Measurements from ENCODE around the gene RNASE8. TPM values are rescaled to one million over a fixed set of nuclear protein-coding genes. Genes with fewer than 3 reads are reported as not detected.
"Not testable (repeated sequence)": the region's sequence is repeated elsewhere in the genome, so short reads cannot be mapped to it uniquely, and the experiment has no call there.

Gene RNASE8, protein sequence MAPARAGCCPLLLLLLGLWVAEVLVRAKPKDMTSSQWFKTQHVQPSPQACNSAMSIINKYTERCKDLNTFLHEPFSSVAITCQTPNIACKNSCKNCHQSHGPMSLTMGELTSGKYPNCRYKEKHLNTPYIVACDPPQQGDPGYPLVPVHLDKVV
- not detected for total RNA-seq

DNA sequence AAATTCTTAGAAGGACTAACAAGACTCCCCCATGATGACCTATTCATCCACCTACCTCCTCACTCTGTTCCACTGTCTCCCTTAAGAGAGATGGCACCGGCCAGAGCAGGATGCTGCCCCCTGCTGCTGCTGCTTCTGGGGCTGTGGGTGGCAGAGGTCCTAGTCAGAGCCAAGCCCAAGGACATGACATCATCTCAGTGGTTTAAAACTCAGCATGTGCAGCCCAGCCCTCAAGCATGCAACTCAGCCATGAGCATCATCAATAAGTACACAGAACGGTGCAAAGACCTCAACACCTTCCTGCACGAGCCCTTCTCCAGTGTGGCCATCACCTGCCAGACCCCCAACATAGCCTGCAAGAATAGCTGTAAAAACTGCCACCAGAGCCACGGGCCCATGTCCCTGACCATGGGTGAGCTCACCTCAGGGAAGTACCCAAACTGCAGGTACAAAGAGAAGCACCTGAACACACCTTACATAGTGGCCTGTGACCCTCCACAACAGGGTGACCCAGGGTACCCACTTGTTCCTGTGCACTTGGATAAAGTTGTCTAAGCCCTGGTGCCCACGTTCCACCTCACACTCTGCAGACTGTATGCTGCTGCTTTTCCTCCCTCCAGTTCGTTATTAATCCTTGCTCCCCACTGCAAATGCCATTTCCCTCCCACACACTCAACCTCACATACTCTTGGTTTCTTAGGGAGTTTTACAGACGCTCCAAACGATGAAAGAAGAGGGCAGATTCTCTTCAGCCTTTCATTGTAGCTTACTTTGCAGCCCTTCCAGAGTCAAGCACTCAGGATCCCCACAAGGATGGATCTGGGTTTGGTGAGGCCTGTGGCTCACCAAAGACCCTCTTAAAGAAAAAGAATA, at the start of gene RNASE8:
TSS of gene RNASE8 (plus strand) at position 20 of the 873 bp plus-strand sequence. CDS start at position 91, 71 bp downstream.
- DNase-seq: no peak
- Mint-ChIP-seq H3K27ac (no peak within 1 kb of the TSS), H3K4me1 (ENCODE audit: low read depth) (no peaks in the 10 kb centered on the region), H3K36me3 (ENCODE audit: low read depth) (no peaks in the 10 kb centered on the region), H3K4me3 (no peak within 1 kb of the TSS), H3K9me3 (no peaks in the 10 kb centered on the region), H3K27me3 (ENCODE audit: low read depth) (peaks cover 9% of the 10 kb centered on the region)
- CTCF ChIA-PET: interaction anchor here (1.2 to 1.8 kb wide), 2 partner anchors 43 to 271 kb away, joined by 3 to 5 read pairs; no protein-coding TSS in a partner anchor
- intact Hi-C loops (cut with micrococcal nuclease): no loop called here

DNA sequence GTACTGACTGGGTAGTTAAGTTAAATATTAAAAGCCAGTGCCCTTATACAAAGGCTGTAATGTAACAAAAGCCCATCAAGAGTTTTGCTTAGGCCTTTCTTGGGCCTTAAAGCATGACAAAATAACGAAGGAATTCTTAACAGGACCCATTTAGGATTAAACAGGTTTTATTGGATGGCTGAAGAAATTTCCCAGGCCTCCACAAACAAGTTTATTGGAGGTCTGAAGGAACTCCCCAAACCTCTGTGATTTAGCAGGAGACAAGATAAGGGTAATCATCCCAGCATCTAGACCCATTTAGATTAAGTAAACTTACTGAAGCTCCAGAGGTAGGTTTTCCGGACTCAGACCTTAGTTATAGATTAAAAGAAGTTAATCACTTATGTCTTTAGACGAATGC, 47.9 kb upstream of the RNASE8 start:
- H3K4me1 Mint-ChIP-seq (ENCODE audit: low read depth); intact Hi-C loops (cut with micrococcal nuclease); H3K9me3 Mint-ChIP-seq; H3K4me3 Mint-ChIP-seq; H3K36me3 Mint-ChIP-seq (ENCODE audit: low read depth); H3K27ac Mint-ChIP-seq; DNase-seq; H3K27me3 Mint-ChIP-seq (ENCODE audit: low read depth): not testable (repeated sequence)
- CTCF ChIA-PET: interaction anchor here (7.4 to 11.6 kb wide), 2 partner anchors 85 to 96 kb away, joined by 163 to 260 read pairs; partner anchors contain the start of gene TMEM253

DNA sequence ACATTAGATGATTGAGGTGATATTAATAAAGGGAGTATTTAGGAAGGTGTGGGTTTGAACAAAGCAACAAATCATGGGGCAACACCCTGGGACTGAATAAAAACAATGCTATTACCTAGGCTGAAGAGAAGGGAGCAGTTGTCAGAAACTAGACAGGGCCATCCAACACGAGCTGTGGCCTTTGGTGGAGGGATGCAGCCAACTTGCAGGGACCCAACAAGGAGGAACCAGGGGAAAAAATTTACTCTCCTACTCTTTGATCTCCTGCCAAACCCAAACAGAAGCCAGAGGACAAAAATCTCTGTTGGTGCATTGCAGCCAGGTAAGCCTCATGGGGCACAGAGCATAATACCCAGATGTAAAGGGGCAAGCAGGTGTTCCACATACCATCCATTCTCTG, 46.5 kb upstream of the RNASE8 start:
- intact Hi-C loops (cut with micrococcal nuclease): no loop called here
- DNase-seq: no peak
- H3K9me3 Mint-ChIP-seq: no peaks in the 10 kb centered on the region
- no peaks in the 10 kb centered on the region for H3K4me1 Mint-ChIP-seq (ENCODE audit: low read depth)
- no peak overlapping the region for H3K4me3 Mint-ChIP-seq
- peaks cover 5% of the 10 kb centered on the region for H3K27me3 Mint-ChIP-seq (ENCODE audit: low read depth)
- H3K36me3 Mint-ChIP-seq (ENCODE audit: low read depth): no peaks in the 10 kb centered on the region
- no peak overlapping the region for H3K27ac Mint-ChIP-seq
- CTCF ChIA-PET: interaction anchor here (0.8 to 11.6 kb wide), 6 partner anchors 10 to 94 kb away, joined by 6 to 260 read pairs (median 121); partner anchors contain the start of genes RNASE13, RNASE7, SLC39A2 and TMEM253

DNA sequence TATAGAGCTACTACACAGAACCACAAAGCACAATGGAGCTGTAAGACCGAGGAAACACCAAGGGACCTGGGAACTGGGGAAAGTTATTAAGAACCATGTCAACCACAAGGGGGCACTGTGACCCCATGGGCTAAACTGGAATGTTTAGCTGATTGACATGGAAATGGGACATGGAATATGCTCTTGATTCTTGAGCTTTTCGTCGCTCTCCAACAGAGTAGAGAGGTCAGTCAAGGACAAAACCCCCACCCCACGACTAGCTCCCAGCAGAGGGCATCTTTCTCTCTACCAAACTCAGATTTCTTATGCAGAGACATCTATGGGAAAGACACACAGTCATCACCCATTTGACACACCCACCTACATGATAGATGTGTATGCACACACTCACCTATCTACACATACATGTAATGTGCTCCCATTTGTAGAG, 42.8 kb upstream of the RNASE8 start:
- intact Hi-C loops (cut with micrococcal nuclease): loop anchor here (1.0 kb wide), 4 partner anchors 26 to 90 kb away; no protein-coding TSS in a partner anchor
- Mint-ChIP-seq H3K4me1 (ENCODE audit: low read depth) (no peaks in the 10 kb centered on the region), H3K4me3 (no peak overlapping the region)

DNA sequence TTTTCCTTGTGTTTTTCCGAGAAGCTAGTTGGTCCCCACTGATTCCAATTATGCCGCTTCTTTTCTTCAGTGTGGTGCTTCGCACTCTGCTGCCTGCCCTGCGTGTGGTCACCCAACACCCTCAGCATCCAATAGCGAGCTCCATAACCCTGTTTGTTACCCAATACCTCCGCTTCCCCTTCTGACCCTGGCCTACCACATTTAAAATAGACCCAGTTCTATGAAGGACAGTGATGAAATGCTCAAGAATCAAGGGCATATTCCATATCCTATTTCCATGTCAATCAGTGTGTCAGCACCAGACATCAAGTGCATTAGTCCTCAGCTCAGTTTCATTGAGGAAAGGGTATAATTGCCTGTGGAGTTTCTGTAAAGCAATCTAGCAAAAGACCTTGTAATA, 42.3 kb upstream of the RNASE8 start:
- H3K27ac Mint-ChIP-seq: no peak overlapping the region
- H3K4me3 Mint-ChIP-seq: no peak overlapping the region
- no peak for DNase-seq
- intact Hi-C loops (cut with micrococcal nuclease): no loop called here
- CTCF ChIA-PET: interaction anchor here (0.6 to 11.6 kb wide), 35 partner anchors 9 to 541 kb away, joined by 3 to 260 read pairs (median 7); partner anchors contain the start of genes ARHGEF40, NDRG2, RNASE13 and RNASE7
- H3K4me1 Mint-ChIP-seq (ENCODE audit: low read depth): no peaks in the 10 kb centered on the region
- H3K36me3 Mint-ChIP-seq (ENCODE audit: low read depth): no peaks in the 10 kb centered on the region
- H3K9me3 Mint-ChIP-seq: no peaks in the 10 kb centered on the region
- H3K27me3 Mint-ChIP-seq (ENCODE audit: low read depth): peaks cover 5% of the 10 kb centered on the region

More for the DNA sequence above, 42.8 kb upstream of the RNASE8 start:
- Mint-ChIP-seq H3K27ac (no peak overlapping the region), H3K36me3 (ENCODE audit: low read depth) (no peaks in the 10 kb centered on the region), H3K9me3 (no peaks in the 10 kb centered on the region), H3K27me3 (ENCODE audit: low read depth) (peaks cover 5% of the 10 kb centered on the region)
- peak; percentile 91 for DNase-seq
- CTCF ChIA-PET: interaction anchor here (0.6 to 11.6 kb wide), 41 partner anchors 9 to 541 kb away, joined by 3 to 260 read pairs (median 7); partner anchors contain the start of genes ARHGEF40, NDRG2, RNASE13 and RNASE7

DNA sequence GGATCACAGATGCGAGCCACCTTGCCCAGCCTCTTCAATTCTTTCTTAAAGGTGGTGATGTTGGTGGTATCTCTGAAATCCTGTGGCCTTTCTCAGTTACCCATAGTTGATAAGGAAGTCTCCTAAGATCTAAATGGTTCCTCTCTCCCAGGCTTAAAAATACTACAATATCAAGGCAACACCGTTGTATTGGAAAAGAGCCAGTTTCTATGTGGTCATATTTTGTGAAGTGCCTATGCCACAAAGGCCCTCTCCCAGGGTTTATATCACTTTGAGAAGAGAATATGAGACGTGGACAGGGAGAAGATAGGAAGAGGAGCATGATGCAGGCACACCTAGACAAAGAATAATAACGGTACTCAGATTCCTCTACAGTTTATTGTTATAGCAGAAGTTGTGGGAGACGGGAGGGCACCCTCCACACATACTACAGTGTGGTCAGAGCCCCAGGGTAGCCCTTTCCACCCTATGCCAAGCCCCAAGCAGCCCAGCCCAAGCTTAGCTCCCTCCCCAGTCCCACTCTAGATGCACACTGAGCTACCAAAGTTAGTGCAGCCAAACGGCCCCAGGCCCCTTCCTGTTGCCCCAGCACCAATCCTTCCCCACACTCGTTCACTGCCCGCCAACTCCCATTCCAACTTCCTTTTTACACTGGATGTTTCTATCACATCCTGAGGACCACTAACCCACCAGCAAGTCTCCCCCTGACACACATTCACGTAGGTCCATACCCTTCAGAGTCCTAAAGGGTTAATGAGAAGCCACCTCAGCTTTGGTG, 41.0 kb upstream of the RNASE8 start:
- Mint-ChIP-seq H3K36me3 (ENCODE audit: low read depth) (no peaks in the 10 kb centered on the region), H3K27ac (no peak overlapping the region)
- CTCF ChIA-PET: interaction anchor here (2.5 to 11.6 kb wide), 9 partner anchors 13 to 89 kb away, joined by 9 to 260 read pairs (median 95); partner anchors contain the start of genes RNASE13, RNASE7, SLC39A2 and TMEM253

DNA sequence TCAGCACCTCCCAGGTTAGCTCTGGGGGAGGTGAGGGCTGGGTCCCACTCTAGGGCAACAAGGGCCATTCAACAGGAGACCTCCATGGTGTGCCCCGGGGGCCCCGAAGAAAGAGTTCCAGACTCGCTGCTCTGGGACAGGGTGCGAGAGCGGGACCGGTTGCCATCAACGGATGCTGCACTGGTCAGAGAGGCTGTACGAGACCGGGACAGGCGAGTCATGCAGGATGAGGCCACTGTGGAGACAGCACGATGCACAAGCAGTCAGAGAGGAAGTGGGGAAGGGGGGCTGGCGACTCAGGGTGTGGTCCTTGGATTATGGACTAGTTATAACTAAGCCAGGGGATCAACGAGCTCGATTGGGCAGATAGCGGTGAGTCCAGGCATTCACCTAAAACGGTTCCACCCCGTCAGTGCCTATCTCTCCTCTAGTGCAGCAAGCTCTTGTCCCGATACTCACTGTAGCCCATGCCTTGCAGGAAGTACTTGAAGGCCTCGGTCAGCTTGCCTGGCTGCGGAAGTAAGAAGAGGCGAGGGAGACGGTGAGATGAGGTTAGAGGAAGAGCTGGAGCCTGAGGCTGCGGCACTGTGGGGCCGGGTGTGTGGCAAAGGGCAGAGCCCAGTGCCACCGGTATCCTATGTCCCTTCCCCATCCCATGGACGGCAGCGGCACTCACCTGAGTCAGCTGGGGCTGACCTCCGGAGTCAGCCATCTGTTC, 39.9 kb upstream of the RNASE8 start:
- Mint-ChIP-seq H3K4me3 (no peak overlapping the region), H3K4me1 (ENCODE audit: low read depth) (peaks cover under 1% of the 10 kb centered on the region), H3K9me3 (no peaks in the 10 kb centered on the region), H3K27ac (no peak overlapping the region), H3K36me3 (ENCODE audit: low read depth) (no peaks in the 10 kb centered on the region), H3K27me3 (ENCODE audit: low read depth) (no peaks in the 10 kb centered on the region)
- DNase-seq: no peak
- intact Hi-C loops (cut with micrococcal nuclease): no loop called here
- CTCF ChIA-PET: interaction anchor here (0.9 to 11.6 kb wide), 6 partner anchors 22 to 88 kb away, joined by 3 to 260 read pairs (median 52); partner anchors contain the start of genes SLC39A2 and TMEM253

More for the DNA sequence above, 41.0 kb upstream of the RNASE8 start:
- Mint-ChIP-seq H3K9me3 (no peaks in the 10 kb centered on the region), H3K27me3 (ENCODE audit: low read depth) (peaks cover 5% of the 10 kb centered on the region), H3K4me3 (no peak overlapping the region), H3K4me1 (ENCODE audit: low read depth) (no peaks in the 10 kb centered on the region)
- no peak for DNase-seq
- intact Hi-C loops (cut with micrococcal nuclease): no loop called here

DNA sequence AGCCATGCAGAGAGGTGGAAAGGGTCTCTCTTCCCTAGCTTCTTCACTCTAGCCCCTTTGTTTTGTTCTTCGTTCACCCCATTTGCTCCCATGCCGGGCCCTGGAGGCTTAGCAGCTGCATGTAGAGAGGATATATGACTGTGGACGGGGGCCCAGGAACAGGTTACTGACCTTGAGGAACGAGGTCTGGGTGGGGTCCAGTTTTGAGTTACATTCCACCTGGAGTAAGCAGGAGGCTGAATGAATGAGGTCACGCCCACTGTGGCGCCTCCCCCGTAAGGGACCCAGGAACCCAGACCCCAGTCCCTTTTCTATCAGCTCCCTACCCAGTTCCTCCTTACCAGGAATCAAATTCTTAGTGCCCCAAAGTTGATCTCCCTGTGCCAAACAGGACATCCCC, 39.3 kb upstream of the RNASE8 start:
- H3K36me3 Mint-ChIP-seq (ENCODE audit: low read depth): no peaks in the 10 kb centered on the region
- H3K27ac Mint-ChIP-seq: no peak overlapping the region
- H3K9me3 Mint-ChIP-seq: no peaks in the 10 kb centered on the region
- no peaks in the 10 kb centered on the region for H3K27me3 Mint-ChIP-seq (ENCODE audit: low read depth)
- H3K4me1 Mint-ChIP-seq (ENCODE audit: low read depth): peaks cover 3% of the 10 kb centered on the region
- intact Hi-C loops (cut with micrococcal nuclease): no loop called here
- CTCF ChIA-PET: interaction anchor here (0.5 to 11.6 kb wide), 8 partner anchors 22 to 150 kb away, joined by 3 to 260 read pairs (median 7); partner anchors contain the start of genes SLC39A2 and TMEM253
- DNase-seq: no peak
- H3K4me3 Mint-ChIP-seq: no peak overlapping the region

DNA sequence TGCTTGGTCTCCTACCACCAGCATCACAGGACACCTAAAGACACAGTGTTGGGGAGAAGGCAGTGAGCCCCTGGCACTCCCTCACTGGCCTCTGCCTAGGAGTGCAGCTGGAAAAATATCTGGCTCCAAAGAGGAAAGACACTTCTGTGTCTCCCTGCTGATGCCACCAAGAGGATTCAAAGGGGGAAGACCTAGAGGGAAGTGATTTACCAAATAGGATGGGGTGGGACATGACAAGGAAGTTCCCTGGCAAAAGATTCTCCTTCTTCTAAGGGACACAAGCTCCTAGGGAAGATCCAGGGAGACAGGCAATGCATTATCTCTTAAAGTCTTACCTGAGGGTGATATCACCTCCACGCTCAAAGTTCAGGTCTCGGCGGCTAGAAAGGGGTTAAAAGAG, 38.8 kb upstream of the RNASE8 start:
- CTCF ChIA-PET: interaction anchor here (0.5 to 11.6 kb wide), 7 partner anchors 15 to 149 kb away, joined by 3 to 260 read pairs (median 3); partner anchors contain the start of genes SLC39A2 and TMEM253
- no peak overlapping the region for H3K27ac Mint-ChIP-seq
- no peaks in the 10 kb centered on the region for H3K9me3 Mint-ChIP-seq
- H3K4me3 Mint-ChIP-seq: no peak overlapping the region
- intact Hi-C loops (cut with micrococcal nuclease): no loop called here
- H3K27me3 Mint-ChIP-seq (ENCODE audit: low read depth): no peaks in the 10 kb centered on the region
- H3K4me1 Mint-ChIP-seq (ENCODE audit: low read depth): peaks cover 4% of the 10 kb centered on the region
- no peaks in the 10 kb centered on the region for H3K36me3 Mint-ChIP-seq (ENCODE audit: low read depth)
- no peak for DNase-seq

DNA sequence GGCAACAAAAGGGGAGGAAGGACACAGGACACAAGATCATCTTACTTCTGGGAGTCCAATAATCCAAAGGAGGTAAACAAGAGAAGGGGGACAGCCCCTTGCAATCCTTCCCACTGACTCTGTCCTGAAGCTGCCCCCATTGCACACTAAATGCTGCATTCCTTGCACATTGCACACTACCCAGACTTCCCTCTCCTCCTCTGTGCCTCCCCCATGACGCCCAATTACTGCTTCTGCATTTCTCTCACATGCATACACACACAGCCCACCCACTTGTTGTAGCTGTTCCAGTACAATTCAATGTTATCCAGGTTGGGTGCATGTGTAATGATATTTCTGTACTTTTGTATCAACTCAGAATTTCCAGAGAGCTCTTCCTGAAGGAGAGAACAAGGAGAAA, 38.3 kb upstream of the RNASE8 start:
- H3K27me3 Mint-ChIP-seq (ENCODE audit: low read depth): no peaks in the 10 kb centered on the region
- intact Hi-C loops (cut with micrococcal nuclease): no loop called here
- CTCF ChIA-PET: interaction anchor here (0.9 to 11.6 kb wide), 5 partner anchors 16 to 86 kb away, joined by 3 to 260 read pairs (median 3); partner anchors contain the start of gene TMEM253
- H3K9me3 Mint-ChIP-seq: no peaks in the 10 kb centered on the region
- H3K4me3 Mint-ChIP-seq: no peak overlapping the region
- H3K4me1 Mint-ChIP-seq (ENCODE audit: low read depth): peaks cover 10% of the 10 kb centered on the region
- DNase-seq: no peak
- H3K36me3 Mint-ChIP-seq (ENCODE audit: low read depth): no peaks in the 10 kb centered on the region
- H3K27ac Mint-ChIP-seq: no peak overlapping the region

DNA sequence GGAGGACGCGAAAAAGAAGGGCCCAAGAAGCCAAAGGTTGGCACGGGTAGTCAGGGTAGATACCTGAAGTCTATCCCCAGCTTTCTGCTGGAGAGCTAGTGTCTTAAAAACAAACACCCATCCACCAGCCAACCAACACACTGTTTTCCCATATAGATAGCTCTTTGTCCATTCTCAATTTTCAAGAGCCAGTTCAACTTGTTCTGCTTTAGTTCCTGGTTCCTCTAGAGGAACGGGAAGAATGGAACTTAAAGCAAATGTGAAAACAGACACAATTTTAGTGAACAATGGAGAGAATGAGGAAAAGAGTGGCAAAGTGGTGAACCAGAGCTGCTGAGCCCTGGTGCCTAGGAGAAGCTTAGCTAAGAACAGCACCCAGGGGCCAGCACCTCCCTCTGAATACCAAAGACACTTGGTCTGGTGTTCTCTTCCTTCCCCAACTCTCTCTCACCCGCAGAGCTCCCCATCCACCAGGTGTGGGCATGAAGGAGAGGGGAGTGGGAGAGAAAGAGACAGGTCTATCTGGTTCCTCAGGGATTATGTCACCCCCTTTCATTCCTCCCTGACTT, 36.6 kb upstream of the RNASE8 start:
- peaks cover 10% of the 10 kb centered on the region for H3K4me1 Mint-ChIP-seq (ENCODE audit: low read depth)
- no peaks in the 10 kb centered on the region for H3K27me3 Mint-ChIP-seq (ENCODE audit: low read depth)
- no peaks in the 10 kb centered on the region for H3K36me3 Mint-ChIP-seq (ENCODE audit: low read depth)
- DNase-seq: no peak
- CTCF ChIA-PET: interaction anchor here (0.9 to 11.6 kb wide), 8 partner anchors 11 to 84 kb away, joined by 3 to 260 read pairs (median 3); partner anchors contain the start of gene TMEM253
- H3K27ac Mint-ChIP-seq: no peak overlapping the region
- H3K4me3 Mint-ChIP-seq: no peak overlapping the region
- H3K9me3 Mint-ChIP-seq: no peaks in the 10 kb centered on the region
- intact Hi-C loops (cut with micrococcal nuclease): no loop called here

Measured in activated naive CD4-positive, alpha-beta T cell treated with anti-CD3 and anti-CD28 coated beads for 36 hours (primary cell).